ENCODE measurements around the gene COX6A1. TPM values are rescaled to one million over a fixed set of nuclear protein-coding genes. Genes with fewer than 3 reads are reported as not detected.

COX6A1 gene
- total RNA-seq, result 443 TPM
- 494 TPM for polyA plus RNA-seq
- long read RNA-seq, donor 1, transcript COX6A1-201 (3 exons, 572 nt), result major isoform, 35 of 35 reads
- long read RNA-seq, donor 1, partial matches to known transcripts, result 0 of 35 reads
- long read RNA-seq, donor 1, other reads (novel, unspliced or antisense), result 0 of 35 reads
- long read RNA-seq, donor 2, result 0 reads
- long read RNA-seq, donor 3, transcript COX6A1-201 (3 exons, 572 nt), result major isoform, 659 of 678 reads
- long read RNA-seq, donor 3, transcript COX6A1-202 (1 exons, 767 nt), result minor isoform, 6 of 678 reads
- long read RNA-seq, donor 3, partial matches to known transcripts, result 9 of 678 reads
- long read RNA-seq, donor 3, other reads (novel, unspliced or antisense), result 0 of 678 reads
- long read RNA-seq, donor 4, transcript COX6A1-201 (3 exons, 572 nt), result major isoform, 137 of 152 reads
- long read RNA-seq, donor 4, transcript COX6A1-202 (1 exons, 767 nt), result minor isoform, 12 of 152 reads
- long read RNA-seq, donor 4, partial matches to known transcripts, result 0 of 152 reads
- long read RNA-seq, donor 4, other reads (novel, unspliced or antisense), result 0 of 152 reads
- long read RNA-seq, donor 5, transcript COX6A1-201 (3 exons, 572 nt), result major isoform, 688 of 733 reads
- long read RNA-seq, donor 5, transcript COX6A1-202 (1 exons, 767 nt), result minor isoform, 23 of 733 reads
- long read RNA-seq, donor 5, transcript COX6A1-203 (2 exons, 572 nt), result minor isoform, 8 of 733 reads
- long read RNA-seq, donor 5, partial matches to known transcripts, result 14 of 733 reads
- long read RNA-seq, donor 5, other reads (novel, unspliced or antisense), result 0 of 733 reads
- long read RNA-seq, donor 6, transcript COX6A1-201 (3 exons, 572 nt), result major isoform, 268 of 272 reads
- long read RNA-seq, donor 6, partial matches to known transcripts, result 0 of 272 reads
- long read RNA-seq, donor 6, other reads (novel, unspliced or antisense), result 0 of 272 reads
- long read RNA-seq, donor 7, transcript COX6A1-203 (2 exons, 572 nt), result minor isoform, 9 of 318 reads
- long read RNA-seq, donor 7, transcript COX6A1-201 (3 exons, 572 nt), result major isoform, 285 of 318 reads
- long read RNA-seq, donor 7, transcript COX6A1-202 (1 exons, 767 nt), result minor isoform, 18 of 318 reads
- long read RNA-seq, donor 7, partial matches to known transcripts, result 6 of 318 reads
- long read RNA-seq, donor 7, other reads (novel, unspliced or antisense), result 0 of 318 reads
- long read RNA-seq, donor 8, transcript COX6A1-201 (3 exons, 572 nt), result major isoform, 116 of 119 reads
- long read RNA-seq, donor 8, partial matches to known transcripts, result 0 of 119 reads
- long read RNA-seq, donor 8, other reads (novel, unspliced or antisense), result 0 of 119 reads
- long read RNA-seq, donor 9, transcript COX6A1-201 (3 exons, 572 nt), result major isoform, 225 of 236 reads
- long read RNA-seq, donor 9, partial matches to known transcripts, result 6 of 236 reads
- long read RNA-seq, donor 9, other reads (novel, unspliced or antisense), result 0 of 236 reads
- long read RNA-seq, donor 10, transcript COX6A1-201 (3 exons, 572 nt), result major isoform, 174 of 182 reads
- long read RNA-seq, donor 10, partial matches to known transcripts, result 0 of 182 reads
- long read RNA-seq, donor 10, other reads (novel, unspliced or antisense), result 0 of 182 reads

DNA sequence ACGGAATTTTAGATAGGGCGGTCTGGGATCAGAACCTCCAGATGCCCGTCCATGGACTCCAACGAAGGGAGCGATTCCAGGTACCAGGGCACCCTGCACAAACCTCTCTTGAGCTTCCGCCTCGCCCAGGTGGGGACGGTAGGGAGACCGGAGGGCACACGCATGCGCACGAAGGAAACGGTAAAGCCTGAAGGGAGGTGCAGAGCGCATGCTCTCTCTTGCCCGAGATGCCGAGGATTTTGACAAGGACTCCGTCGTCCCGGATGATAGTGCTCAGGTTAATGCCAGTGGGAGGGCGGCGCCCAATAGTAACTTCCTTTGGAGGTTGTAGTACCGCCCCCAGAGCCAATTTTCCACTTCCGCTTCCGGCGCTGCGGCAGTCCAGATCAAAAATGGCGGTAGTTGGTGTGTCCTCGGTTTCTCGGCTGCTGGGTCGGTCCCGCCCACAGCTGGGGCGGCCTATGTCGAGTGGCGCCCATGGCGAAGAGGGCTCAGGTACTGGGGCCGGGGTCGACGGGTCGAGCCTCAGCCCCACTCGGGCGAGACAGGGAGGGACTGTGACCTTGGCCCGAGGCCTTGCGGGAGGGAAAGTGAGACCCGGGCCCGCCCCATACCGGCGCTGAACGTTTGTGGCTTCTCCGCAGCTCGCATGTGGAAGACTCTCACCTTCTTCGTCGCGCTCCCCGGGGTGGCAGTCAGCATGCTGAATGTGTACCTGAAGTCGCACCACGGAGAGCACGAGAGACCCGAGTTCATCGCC, at the start of gene COX6A1:
Gene COX6A1, plus strand, starts transcription at position 379 of the 760 bp plus-strand sequence. Its CDS starts 14 bp downstream, at position 393.
- DNase-seq (ENCODE audit: low read depth in 6 of 9, low spot score in 9 of 9), result peak; percentile 90 to 100 (median 98)
- H3K36me3 ChIP-seq (ENCODE audit: control insufficient read depth in 2 of 2, insufficient read depth in 2 of 2, low read length in 1 of 2), result peaks cover 8 to 25% of the 10 kb centered on the region in 2 donors
- H3K4me3 ChIP-seq (ENCODE audit: low read length in 2 of 2), result peak within 1 kb of the TSS; percentile 84 to 94
- H3K9me3 ChIP-seq (ENCODE audit: control insufficient read depth in 2 of 2, insufficient read depth in 1 of 2, low read length in 1 of 2), result no peaks in the 10 kb centered on the region
- H3K4me1 ChIP-seq (ENCODE audit: control insufficient read depth in 2 of 2, insufficient read depth in 2 of 2, low read length in 2 of 2), result peaks cover 17 to 22% of the 10 kb centered on the region in 2 donors
- under 1% methylated on average over 59 of the region's 59 CpGs for WGBS
- H3K27ac ChIP-seq (ENCODE audit: low read depth in 1 of 2, low read length in 1 of 2), result peak within 1 kb of the TSS; percentile 89 to 96
- no peaks in the 10 kb centered on the region for H3K27me3 ChIP-seq (ENCODE audit: control insufficient read depth in 2 of 2, insufficient read depth in 1 of 2, low read length in 1 of 2)

DNA sequence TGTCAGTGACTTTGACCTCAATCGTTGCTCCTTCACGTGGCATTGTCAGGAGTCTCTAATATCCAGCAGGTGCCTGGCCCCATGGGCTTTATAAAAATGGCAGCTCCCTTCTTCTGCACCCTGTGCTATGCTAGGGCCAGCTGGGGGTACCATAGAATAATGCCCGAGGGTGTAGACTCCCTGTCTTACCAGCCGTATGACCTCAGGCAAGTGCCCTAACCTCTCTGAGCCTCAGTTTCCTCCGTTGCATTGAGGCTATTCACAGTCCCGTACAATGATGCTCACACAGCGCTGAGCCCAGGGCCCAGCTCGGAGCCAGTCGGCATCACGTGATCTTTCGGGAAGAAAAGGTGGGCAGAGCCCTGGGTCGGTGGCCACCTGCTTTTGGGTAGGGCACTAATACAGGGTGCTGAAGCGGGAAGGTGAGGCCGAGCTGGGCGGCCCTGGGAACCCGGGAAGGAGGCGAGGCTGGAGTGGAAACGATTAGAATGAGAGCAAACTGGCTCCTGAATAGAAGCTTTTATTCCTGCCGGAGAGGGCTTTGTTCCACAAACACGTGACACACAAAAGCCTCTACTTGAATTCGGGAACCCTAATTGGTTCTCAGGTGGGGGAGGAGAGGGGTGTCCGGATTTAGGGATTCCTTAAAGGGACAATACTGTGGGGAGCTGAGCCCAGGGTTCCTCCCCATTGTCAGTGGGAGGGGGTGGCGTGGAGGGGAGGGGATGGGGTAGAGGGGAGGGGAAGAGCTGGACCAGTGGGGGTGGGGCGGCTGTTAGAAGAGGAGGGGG, 49.0 kb upstream of the COX6A1 start:
- Histone ChIP-seq H3K36me3 (ENCODE audit: control insufficient read depth in 2 of 2, insufficient read depth in 2 of 2, low read length in 1 of 2) (no peaks in the 10 kb centered on the region), H3K27ac (ENCODE audit: low read depth in 1 of 2, low read length in 1 of 2) (no peak overlapping the region), H3K4me3 (ENCODE audit: low read length in 2 of 2) (no peak overlapping the region), H3K9me3 (ENCODE audit: control insufficient read depth in 2 of 2, insufficient read depth in 1 of 2, low read length in 1 of 2) (no peaks in the 10 kb centered on the region), H3K4me1 (ENCODE audit: control insufficient read depth in 2 of 2, insufficient read depth in 2 of 2, low read length in 2 of 2) (no peaks in the 10 kb centered on the region), H3K27me3 (ENCODE audit: control insufficient read depth in 2 of 2, insufficient read depth in 1 of 2, low read length in 1 of 2) (peaks cover 7 to 37% of the 10 kb centered on the region in 2 donors)
- no peak for DNase-seq (ENCODE audit: low read depth in 6 of 9, low spot score in 9 of 9)
- WGBS, result 19% methylated on average over 24 of the region's 24 CpGs

DNA sequence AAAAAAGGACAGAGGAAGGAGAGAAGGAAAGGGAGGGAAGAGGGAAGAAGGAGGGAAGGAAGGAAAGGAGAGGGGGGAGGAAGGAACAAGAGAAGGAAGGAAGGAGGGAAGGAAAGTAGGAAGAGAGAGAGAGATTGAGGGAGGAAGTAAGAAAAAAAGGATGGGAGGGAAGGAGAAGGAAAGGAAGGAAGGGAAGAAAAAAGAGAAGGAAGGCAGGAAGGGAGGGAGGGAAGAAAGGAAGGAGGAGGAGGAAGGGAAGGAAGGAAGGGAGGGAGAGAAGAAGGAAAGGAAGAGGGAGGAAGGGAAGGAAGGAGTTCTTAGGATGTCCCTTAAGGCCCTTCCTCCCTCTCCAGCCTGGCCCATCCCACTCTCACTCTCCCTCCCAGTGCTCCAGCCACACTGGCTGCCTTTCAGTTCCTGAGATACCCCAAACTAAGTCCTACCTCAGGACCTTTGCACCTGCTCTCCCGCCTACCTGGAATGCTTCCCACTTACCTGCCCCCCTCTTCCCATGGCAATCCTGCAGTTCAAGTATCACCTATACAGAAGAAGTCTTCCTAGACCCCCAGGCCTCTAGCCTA, 47.3 kb upstream of the COX6A1 start:
- H3K27ac ChIP-seq (ENCODE audit: low read depth in 1 of 2, low read length in 1 of 2), result no peak overlapping the region
- H3K36me3 ChIP-seq (ENCODE audit: control insufficient read depth in 2 of 2, insufficient read depth in 2 of 2, low read length in 1 of 2), result no peaks in the 10 kb centered on the region
- no peak for DNase-seq (ENCODE audit: low read depth in 6 of 9, low spot score in 9 of 9)
- 94% methylated on average over 1 of the region's 1 CpG for WGBS
- H3K4me1 ChIP-seq (ENCODE audit: control insufficient read depth in 2 of 2, insufficient read depth in 2 of 2, low read length in 2 of 2), result no peaks in the 10 kb centered on the region
- H3K27me3 ChIP-seq (ENCODE audit: control insufficient read depth in 2 of 2, insufficient read depth in 1 of 2, low read length in 1 of 2), result peaks cover 7 to 54% of the 10 kb centered on the region in 2 donors
- H3K9me3 ChIP-seq (ENCODE audit: control insufficient read depth in 2 of 2, insufficient read depth in 1 of 2, low read length in 1 of 2), result no peaks in the 10 kb centered on the region
- H3K4me3 ChIP-seq (ENCODE audit: low read length in 2 of 2), result no peak overlapping the region

DNA sequence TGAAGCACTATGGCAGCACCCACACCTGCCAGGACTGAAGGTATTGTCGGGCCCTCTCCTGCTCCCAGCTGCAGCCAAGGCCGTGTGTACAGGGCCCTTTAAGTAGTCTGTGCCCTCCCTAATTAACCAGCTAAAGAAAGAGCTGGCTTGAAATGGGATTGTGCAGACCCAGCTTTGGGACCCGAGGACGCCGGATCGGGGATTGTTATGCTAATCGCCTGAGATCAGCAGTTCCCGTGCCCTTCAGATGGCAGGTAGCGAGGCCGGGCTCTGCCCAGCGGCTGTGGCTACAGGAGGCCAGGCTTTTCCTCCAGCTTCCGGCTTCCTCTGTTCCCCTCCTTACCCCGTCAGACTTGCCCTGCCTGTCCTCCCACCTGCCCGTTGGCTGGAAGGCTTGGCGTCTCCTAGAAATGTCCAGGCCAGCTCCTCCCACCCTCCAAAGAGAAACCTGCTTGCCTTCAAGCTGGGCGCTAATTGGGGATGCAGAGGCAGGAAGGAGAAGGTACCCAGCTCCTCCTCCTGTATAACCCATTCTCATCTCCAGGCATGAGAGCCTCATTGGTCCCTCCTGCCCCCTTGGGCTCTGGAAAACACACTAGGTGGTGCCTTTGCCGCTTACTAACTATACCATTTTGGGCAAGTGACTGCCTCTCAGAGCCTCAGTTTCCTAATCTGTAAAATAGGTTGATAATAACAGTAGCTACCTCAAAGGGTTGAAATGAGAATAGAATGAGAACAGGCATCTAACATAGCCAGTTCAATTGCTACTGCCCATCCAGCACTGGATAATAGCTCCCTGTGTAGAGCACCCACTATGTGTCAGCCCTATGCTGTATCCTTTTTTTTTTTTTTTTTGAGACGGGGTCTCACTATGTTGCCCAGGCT, 43.2 kb upstream of the COX6A1 start:
- Histone ChIP-seq H3K9me3 (ENCODE audit: control insufficient read depth in 2 of 2, insufficient read depth in 1 of 2, low read length in 1 of 2) (no peaks in the 10 kb centered on the region), H3K4me1 (ENCODE audit: control insufficient read depth in 2 of 2, insufficient read depth in 2 of 2, low read length in 2 of 2) (no peaks in the 10 kb centered on the region), H3K27me3 (ENCODE audit: control insufficient read depth in 2 of 2, insufficient read depth in 1 of 2, low read length in 1 of 2) (peaks cover 0 to 62% of the 10 kb centered on the region in 2 donors), H3K36me3 (ENCODE audit: control insufficient read depth in 2 of 2, insufficient read depth in 2 of 2, low read length in 1 of 2) (no peaks in the 10 kb centered on the region), H3K4me3 (ENCODE audit: low read length in 2 of 2) (no peak overlapping the region), H3K27ac (ENCODE audit: low read depth in 1 of 2, low read length in 1 of 2) (no peak overlapping the region)
- no peak for DNase-seq (ENCODE audit: low read depth in 6 of 9, low spot score in 9 of 9)
- 23% methylated on average over 18 of the region's 18 CpGs for WGBS

DNA sequence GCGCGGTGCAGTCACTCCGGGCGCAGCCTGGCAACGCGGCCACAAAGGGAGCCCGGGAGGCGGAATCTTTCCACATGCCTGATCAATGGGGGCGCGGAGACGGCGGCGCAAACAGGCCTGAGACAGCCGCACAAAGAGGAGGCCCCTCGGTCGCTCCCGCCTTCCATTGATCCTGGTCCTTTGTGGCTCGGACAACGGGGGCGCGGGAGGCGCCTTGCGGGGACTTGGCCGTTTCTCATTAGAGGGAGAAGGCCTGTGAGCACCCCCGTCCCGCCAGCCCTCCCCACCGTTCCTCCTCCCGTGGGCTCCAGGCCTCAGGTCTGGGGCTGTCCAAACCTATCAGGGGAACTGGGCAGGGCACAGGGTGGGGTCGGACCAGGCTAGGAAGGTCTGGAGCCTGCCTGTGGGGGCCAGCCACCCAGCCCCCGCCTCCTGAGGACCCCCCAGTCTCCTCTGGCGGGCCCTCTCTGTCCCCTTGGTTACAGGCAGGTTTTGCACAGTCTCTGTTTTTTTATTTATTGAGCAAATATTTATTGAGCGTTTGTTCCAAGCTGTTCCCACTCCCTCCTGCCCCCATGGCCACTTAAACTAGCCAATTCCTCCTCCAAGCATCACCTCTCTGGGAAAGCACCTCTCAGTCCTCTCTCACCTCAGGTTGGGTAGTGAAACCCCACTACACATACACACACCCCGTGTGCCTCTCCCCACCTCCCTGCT, 39.9 kb upstream of the COX6A1 start:
- no peak overlapping the region for H3K4me3 ChIP-seq (ENCODE audit: low read length in 2 of 2)
- peaks cover 0 to 3% of the 10 kb centered on the region in 2 donors for H3K9me3 ChIP-seq (ENCODE audit: control insufficient read depth in 2 of 2, insufficient read depth in 1 of 2, low read length in 1 of 2)
- H3K27me3 ChIP-seq (ENCODE audit: control insufficient read depth in 2 of 2, insufficient read depth in 1 of 2, low read length in 1 of 2), result peaks cover 0 to 69% of the 10 kb centered on the region in 2 donors
- H3K36me3 ChIP-seq (ENCODE audit: control insufficient read depth in 2 of 2, insufficient read depth in 2 of 2, low read length in 1 of 2), result no peaks in the 10 kb centered on the region
- H3K27ac ChIP-seq (ENCODE audit: low read depth in 1 of 2, low read length in 1 of 2), result no peak overlapping the region
- DNase-seq (ENCODE audit: low read depth in 6 of 9, low spot score in 9 of 9), result no peak
- 76% methylated on average over 33 of the region's 33 CpGs for WGBS
- no peaks in the 10 kb centered on the region for H3K4me1 ChIP-seq (ENCODE audit: control insufficient read depth in 2 of 2, insufficient read depth in 2 of 2, low read length in 2 of 2)

DNA sequence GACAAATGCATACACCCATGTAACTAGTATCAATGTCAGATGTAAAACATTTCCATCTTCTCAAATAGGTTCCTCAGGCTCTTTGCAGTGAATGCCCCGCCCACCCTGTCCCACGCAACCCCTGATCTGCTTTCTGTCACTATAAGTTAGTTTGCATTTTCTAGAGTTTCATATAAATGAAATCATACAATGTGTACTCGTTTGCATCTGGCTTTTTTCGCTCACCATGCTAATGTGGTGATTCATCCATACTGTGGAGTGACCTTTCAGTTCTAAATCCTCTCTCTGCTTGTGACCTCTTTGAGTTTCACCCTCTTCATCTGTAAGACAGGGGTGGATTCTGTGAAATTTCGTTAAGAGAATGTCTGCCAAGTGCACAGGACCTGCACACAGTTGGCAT, 38.4 kb upstream of the COX6A1 start:
- Histone ChIP-seq H3K36me3 (ENCODE audit: control insufficient read depth in 2 of 2, insufficient read depth in 2 of 2, low read length in 1 of 2) (no peaks in the 10 kb centered on the region), H3K27me3 (ENCODE audit: control insufficient read depth in 2 of 2, insufficient read depth in 1 of 2, low read length in 1 of 2) (peaks cover 0 to 63% of the 10 kb centered on the region in 2 donors), H3K9me3 (ENCODE audit: control insufficient read depth in 2 of 2, insufficient read depth in 1 of 2, low read length in 1 of 2) (peaks cover 0 to 10% of the 10 kb centered on the region in 2 donors), H3K27ac (ENCODE audit: low read depth in 1 of 2, low read length in 1 of 2) (no peak overlapping the region), H3K4me3 (ENCODE audit: low read length in 2 of 2) (no peak overlapping the region), H3K4me1 (ENCODE audit: control insufficient read depth in 2 of 2, insufficient read depth in 2 of 2, low read length in 2 of 2) (no peaks in the 10 kb centered on the region)
- WGBS, result 86% methylated on average over 5 of the region's 5 CpGs
- DNase-seq (ENCODE audit: low read depth in 6 of 9, low spot score in 9 of 9), result no peak
